ENCODE results near the gene ENTR1.

The ENTR1 gene

DNA sequence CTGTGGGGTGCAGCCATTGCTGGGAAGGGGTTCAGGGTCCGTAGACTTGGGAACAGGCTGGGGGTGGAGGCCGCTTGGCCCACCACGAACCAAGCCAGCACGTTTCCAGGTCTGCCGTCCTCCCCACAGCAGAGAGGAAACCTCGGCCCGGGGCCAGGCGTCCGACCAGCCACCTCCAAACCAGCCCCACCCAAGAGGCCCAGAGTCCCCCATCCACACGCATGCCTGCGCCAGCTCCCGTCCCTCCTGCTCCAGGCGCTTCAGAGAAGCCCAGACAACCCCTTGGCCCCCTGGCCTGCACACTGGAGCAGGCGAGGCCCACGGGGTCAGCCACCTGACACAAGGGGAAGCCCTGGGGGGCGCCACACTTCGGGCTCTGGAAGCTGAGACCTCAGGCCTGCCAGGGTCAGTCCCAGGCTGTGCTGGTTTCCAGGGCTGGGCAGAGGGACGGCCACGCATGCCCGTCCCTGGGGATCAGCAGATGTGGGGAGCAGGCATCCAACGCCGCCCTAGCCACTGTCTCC lies 53.1 kb downstream of the ENTR1 start:
- Histone ChIP-seq H3K4me2 (ENCODE audit: low read depth, low read length) (no peak overlapping the region), H3K9me3 (replicated peaks; ENCODE audit: insufficient read depth, low read length) (no peaks in the 10 kb centered on the region), H2AFZ (ENCODE audit: low read length) (no peak overlapping the region), H3K9ac (ENCODE audit: low read length) (no peak overlapping the region), H3K27me3 (replicated peaks; ENCODE audit: insufficient read depth, low read length) (peaks cover 48% of the 10 kb centered on the region), H3K36me3 (replicated peaks; ENCODE audit: insufficient read depth, low read length) (no peaks in the 10 kb centered on the region), H3K27ac (ENCODE audit: low read length) (no peak overlapping the region), H3K79me2 (ENCODE audit: low read length) (peaks cover 5% of the 10 kb centered on the region; the same call in 1 of the 2 replicates), H3F3A (ENCODE audit: insufficient read depth, low read length) (no peaks in the 10 kb centered on the region), H3K4me1 (ENCODE audit: low read length) (no peaks in the 10 kb centered on the region), H3K4me3 (ENCODE audit: low read length) (no peak overlapping the region), H3K9me2 (replicated peaks; ENCODE audit: insufficient read depth, low read length) (no peaks in the 10 kb centered on the region), H4K20me1 (ENCODE audit: insufficient read depth, low read length) (no peaks in the 10 kb centered on the region)
- no peak for DNase-seq
- no peak for TF ChIP-seq EZH2phosphoT487 (IDR thresholded peaks at IDR 0.05; ENCODE audit: low read length)
- TF ChIP-seq EZH2 (optimal IDR thresholded peaks at IDR 0.05; ENCODE audit: low read depth, low read length): no peak
- TF ChIP-seq, protein P1, sequence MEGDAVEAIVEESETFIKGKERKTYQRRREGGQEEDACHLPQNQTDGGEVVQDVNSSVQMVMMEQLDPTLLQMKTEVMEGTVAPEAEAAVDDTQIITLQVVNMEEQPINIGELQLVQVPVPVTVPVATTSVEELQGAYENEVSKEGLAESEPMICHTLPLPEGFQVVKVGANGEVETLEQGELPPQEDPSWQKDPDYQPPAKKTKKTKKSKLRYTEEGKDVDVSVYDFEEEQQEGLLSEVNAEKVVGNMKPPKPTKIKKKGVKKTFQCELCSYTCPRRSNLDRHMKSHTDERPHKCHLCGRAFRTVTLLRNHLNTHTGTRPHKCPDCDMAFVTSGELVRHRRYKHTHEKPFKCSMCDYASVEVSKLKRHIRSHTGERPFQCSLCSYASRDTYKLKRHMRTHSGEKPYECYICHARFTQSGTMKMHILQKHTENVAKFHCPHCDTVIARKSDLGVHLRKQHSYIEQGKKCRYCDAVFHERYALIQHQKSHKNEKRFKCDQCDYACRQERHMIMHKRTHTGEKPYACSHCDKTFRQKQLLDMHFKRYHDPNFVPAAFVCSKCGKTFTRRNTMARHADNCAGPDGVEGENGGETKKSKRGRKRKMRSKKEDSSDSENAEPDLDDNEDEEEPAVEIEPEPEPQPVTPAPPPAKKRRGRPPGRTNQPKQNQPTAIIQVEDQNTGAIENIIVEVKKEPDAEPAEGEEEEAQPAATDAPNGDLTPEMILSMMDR (IDR thresholded peaks at IDR 0.05; ENCODE audit: low read length): no peak

DNA sequence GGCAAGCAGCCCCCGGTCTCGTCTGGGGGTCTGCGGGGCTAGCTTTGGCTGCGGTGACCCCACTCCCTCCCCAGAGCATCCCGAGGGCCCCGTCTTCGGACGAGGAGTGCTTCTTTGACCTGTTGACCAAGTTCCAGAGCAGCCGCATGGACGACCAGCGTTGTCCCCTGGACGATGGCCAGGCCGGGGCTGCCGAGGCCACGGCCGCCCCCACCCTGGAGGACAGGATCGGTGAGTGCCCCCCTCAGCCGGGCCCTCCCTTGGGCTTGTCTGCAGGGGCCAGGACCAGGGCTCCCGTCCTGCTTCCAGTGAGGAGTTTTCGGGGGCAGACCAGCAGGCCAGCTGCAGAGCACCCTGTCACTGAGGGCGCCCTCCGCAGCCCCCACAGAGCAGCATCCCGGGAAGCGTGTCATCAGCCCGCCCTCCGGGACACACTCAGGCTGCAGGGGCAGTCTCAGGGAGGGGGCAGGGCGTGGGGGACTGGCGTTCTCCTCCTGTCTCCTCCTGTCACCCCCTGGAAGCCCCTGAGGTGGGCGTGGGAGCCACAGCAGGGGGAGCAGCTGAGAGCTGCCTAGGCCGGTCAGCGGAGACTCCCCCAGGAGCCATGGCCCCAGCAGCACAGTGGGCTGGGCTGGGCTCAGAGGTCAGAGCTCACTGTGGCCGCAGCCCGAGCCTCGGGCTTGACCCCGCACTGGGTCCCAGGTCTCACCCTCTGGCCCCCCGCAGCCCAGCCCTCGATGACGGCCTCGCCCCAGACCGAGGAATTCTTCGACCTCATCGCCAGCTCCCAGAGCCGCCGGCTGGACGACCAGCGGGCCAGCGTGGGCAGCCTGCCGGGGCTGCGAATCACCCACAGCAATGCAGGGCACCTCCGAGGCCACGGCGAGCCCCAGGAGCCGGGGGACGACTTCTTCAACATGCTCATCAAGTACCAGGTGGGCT lies 54.5 kb downstream of the ENTR1 start:
- H3K36me3 ChIP-seq (replicated peaks; ENCODE audit: insufficient read depth, low read length): no peaks in the 10 kb centered on the region
- no peak for DNase-seq
- H3K4me1 ChIP-seq (ENCODE audit: low read length): no peaks in the 10 kb centered on the region
- no peak overlapping the region for H3K9ac ChIP-seq (ENCODE audit: low read length)
- H3K27ac ChIP-seq (ENCODE audit: low read length): no peak overlapping the region
- H3K4me3 ChIP-seq (ENCODE audit: low read length): no peak overlapping the region
- no peaks in the 10 kb centered on the region for H3F3A ChIP-seq (ENCODE audit: insufficient read depth, low read length)
- no peak overlapping the region for H2AFZ ChIP-seq (ENCODE audit: low read length)
- no peaks in the 10 kb centered on the region for H4K20me1 ChIP-seq (ENCODE audit: insufficient read depth, low read length)
- TF ChIP-seq, protein P1 (IDR thresholded peaks at IDR 0.05; ENCODE audit: low read length): no peak
- TF ChIP-seq EZH2 (optimal IDR thresholded peaks at IDR 0.05; ENCODE audit: low read depth, low read length) (no peak), EZH2phosphoT487 (IDR thresholded peaks at IDR 0.05; ENCODE audit: low read length) (no peak)
- H3K4me2 ChIP-seq (ENCODE audit: low read depth, low read length): no peak overlapping the region
- H3K79me2 ChIP-seq (ENCODE audit: low read length): no peaks in the 10 kb centered on the region
- no peaks in the 10 kb centered on the region for H3K9me2 ChIP-seq (replicated peaks; ENCODE audit: insufficient read depth, low read length)
- peaks cover 58% of the 10 kb centered on the region for H3K27me3 ChIP-seq (replicated peaks; ENCODE audit: insufficient read depth, low read length)
- H3K9me3 ChIP-seq (replicated peaks; ENCODE audit: insufficient read depth, low read length): no peaks in the 10 kb centered on the region

DNA sequence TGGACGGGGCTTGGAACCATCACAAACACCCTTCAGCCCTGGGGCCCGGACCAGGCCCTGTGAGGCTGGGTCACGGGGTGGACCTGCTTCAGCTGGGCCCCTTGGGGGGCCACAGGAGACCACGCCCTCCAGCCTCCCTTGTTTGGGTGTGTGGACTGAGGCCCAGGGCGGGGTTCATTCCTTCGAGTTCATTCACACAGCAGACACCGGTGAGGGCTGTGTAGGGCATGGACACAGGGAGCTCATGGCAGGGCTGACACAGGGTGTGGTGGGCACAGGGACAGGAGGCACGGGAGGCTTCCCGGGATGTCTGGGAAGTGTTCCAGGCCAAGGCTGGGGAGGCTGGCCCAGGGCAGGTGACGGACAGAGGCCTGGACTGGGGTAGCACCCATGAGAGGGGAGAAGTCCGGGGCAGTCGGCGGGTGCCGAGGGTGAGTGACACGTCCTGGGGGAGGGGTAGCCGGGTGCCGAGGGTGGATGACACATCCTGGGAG lies 55.8 kb downstream of the ENTR1 start:
- H3K4me2 ChIP-seq (ENCODE audit: low read depth, low read length): no peak overlapping the region

More for the DNA sequence above, 55.8 kb downstream of the ENTR1 start:
- Histone ChIP-seq H4K20me1 (ENCODE audit: insufficient read depth, low read length) (no peaks in the 10 kb centered on the region), H3K36me3 (replicated peaks; ENCODE audit: insufficient read depth, low read length) (no peaks in the 10 kb centered on the region), H3K27ac (ENCODE audit: low read length) (no peak overlapping the region), H3K9ac (ENCODE audit: low read length) (no peak overlapping the region), H3K9me2 (replicated peaks; ENCODE audit: insufficient read depth, low read length) (no peaks in the 10 kb centered on the region), H3K4me1 (ENCODE audit: low read length) (no peaks in the 10 kb centered on the region), H3F3A (ENCODE audit: insufficient read depth, low read length) (no peaks in the 10 kb centered on the region), H3K4me3 (ENCODE audit: low read length) (no peak overlapping the region), H3K79me2 (ENCODE audit: low read length) (no peaks in the 10 kb centered on the region), H2AFZ (ENCODE audit: low read length) (no peak overlapping the region), H3K9me3 (replicated peaks; ENCODE audit: insufficient read depth, low read length) (no peaks in the 10 kb centered on the region), H3K27me3 (replicated peaks; ENCODE audit: insufficient read depth, low read length) (peaks cover 71% of the 10 kb centered on the region)
- DNase-seq: no peak
- no peak for TF ChIP-seq EZH2phosphoT487 (IDR thresholded peaks at IDR 0.05; ENCODE audit: low read length)
- TF ChIP-seq, protein P1 (IDR thresholded peaks at IDR 0.05; ENCODE audit: low read length): no peak
- TF ChIP-seq EZH2 (optimal IDR thresholded peaks at IDR 0.05; ENCODE audit: low read depth, low read length): no peak
